ENCODE measurements around the gene PTPRG.

The PTPRG gene

DNA sequence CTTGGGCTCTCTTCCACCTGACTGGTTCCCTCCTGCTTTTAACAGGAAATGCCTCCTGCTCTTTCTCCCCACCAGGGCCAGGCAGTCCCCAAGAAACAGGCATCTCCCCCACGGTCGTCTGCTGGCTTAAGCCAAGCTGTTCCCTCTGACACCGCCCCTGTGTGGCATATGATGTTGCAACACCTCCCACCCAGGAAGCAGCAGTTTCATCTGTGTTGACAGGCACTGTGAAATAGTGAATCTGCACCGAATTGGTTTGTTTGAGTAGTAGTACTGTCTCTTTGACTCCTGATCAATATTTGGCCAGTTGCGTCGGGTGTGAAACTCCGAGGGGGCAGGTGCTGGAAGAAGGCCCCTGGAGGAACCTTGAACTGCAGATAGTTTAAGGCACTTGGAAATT is 623.2 kb downstream of the PTPRG start:
- H3K4me3 Mint-ChIP-seq, result no peak overlapping the region

DNA sequence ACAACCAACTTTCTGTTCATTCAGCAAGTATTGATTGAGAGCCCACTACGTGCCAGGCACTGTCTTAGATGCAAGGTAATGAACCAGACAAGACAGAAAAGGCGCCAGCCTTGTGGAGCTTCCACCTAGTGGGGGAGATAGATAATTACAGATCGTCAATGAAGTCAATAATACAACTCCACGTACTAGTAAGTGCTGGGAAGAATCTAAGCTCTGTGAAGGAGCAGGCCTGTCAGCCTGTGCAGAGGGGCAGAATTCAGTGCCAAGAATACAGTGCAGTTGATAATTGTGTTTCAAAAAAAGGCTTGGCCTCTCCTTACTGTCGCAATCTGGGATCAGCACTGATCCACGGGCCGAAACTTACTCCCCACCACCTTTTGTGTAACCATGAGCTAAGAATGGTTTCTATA is 625.7 kb downstream of the PTPRG start:
- Mint-ChIP-seq H3K4me1 (ENCODE audit: low read depth) (no peaks in the 10 kb centered on the region), H3K27me3 (no peaks in the 10 kb centered on the region), H3K9me3 (no peaks in the 10 kb centered on the region), H3K27ac (no peak overlapping the region), H3K4me3 (no peak overlapping the region), H3K36me3 (ENCODE audit: low read depth) (no peaks in the 10 kb centered on the region)

More for the DNA sequence above, 623.2 kb downstream of the PTPRG start:
- H3K36me3 Mint-ChIP-seq (ENCODE audit: low read depth), result no peaks in the 10 kb centered on the region
- no peak overlapping the region for H3K27ac Mint-ChIP-seq
- no peaks in the 10 kb centered on the region for H3K27me3 Mint-ChIP-seq
- H3K9me3 Mint-ChIP-seq, result no peaks in the 10 kb centered on the region
- no peaks in the 10 kb centered on the region for H3K4me1 Mint-ChIP-seq (ENCODE audit: low read depth)

DNA sequence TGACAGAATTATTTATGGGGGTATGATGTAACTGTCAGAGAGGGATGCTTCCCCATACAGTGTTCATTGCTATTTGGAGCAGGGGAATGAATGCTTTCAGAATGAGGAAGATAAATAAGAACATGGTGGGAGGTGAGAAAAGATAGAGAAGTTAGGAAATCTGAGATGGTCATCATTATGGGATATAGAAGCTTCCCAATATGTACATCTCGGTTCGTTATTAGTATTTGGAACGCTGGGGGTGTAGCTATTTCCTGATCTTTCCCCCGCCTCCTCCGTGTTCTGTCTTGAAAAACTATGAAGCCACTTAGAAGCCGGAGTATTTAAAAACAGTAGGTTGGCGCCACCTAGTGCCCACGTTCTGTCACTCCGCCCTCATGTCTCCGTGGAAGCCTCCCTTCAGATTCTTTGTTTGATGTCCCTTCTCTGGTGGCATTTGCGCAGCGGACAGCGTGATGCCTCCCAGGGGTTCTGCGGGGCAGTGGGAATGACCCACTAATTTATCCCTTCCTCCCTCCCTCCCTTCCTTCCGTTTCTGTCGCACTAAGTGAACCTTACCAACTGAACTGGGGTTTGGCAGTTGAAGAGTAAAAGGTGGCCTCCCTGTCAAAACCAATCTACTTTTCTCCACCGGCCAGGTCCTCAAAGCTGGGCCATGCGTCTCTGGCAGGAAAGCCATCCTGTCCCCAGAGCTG is 627.5 kb downstream of the PTPRG start:
- Mint-ChIP-seq H3K4me1 (ENCODE audit: low read depth) (no peaks in the 10 kb centered on the region), H3K36me3 (ENCODE audit: low read depth) (no peaks in the 10 kb centered on the region), H3K4me3 (no peak overlapping the region), H3K27ac (no peak overlapping the region), H3K27me3 (no peaks in the 10 kb centered on the region), H3K9me3 (no peaks in the 10 kb centered on the region)

DNA sequence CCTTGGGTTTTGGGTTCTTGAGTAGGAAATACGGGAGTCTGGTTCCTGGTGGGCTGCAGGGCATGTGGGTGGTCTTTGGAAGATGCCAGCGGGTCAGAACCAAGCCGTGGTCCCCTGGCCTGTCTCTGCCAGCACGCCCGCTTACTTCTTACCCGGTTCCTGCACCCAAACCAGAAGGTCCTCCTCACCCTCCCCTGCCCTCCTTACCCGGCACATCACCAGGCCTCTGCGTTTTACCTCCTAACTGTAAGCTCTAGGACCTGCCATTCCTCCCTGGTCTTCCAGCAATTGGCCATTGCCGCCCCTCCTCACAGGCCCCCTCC is 628.0 kb downstream of the PTPRG start:
- H3K36me3 Mint-ChIP-seq (ENCODE audit: low read depth), result no peaks in the 10 kb centered on the region
- no peaks in the 10 kb centered on the region for H3K4me1 Mint-ChIP-seq (ENCODE audit: low read depth)
- H3K9me3 Mint-ChIP-seq, result no peaks in the 10 kb centered on the region
- H3K27ac Mint-ChIP-seq, result no peak overlapping the region
- no peaks in the 10 kb centered on the region for H3K27me3 Mint-ChIP-seq
- no peak overlapping the region for H3K4me3 Mint-ChIP-seq

DNA sequence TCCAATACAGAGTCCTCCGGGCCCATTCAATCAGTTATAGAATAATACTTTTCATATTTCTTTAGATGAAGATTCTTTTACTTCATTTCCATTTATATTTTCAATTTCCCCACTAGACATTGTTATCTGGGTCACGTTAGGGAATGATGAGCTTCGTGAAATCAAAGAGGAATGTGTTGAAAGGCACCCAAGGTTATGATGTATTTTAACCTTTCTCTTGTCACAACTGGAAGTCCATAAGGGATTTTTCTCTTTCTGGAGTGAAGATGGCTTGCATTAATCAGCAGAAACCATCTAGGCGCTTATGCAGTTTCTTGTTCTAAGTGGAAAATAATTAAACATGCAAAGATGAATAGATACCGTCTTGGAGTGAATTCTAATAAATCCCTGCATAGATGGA is 631.5 kb downstream of the PTPRG start:
- Mint-ChIP-seq H3K4me3 (no peak overlapping the region), H3K36me3 (ENCODE audit: low read depth) (no peaks in the 10 kb centered on the region), H3K9me3 (no peaks in the 10 kb centered on the region), H3K27me3 (no peaks in the 10 kb centered on the region), H3K4me1 (ENCODE audit: low read depth) (no peaks in the 10 kb centered on the region), H3K27ac (no peak overlapping the region)

DNA sequence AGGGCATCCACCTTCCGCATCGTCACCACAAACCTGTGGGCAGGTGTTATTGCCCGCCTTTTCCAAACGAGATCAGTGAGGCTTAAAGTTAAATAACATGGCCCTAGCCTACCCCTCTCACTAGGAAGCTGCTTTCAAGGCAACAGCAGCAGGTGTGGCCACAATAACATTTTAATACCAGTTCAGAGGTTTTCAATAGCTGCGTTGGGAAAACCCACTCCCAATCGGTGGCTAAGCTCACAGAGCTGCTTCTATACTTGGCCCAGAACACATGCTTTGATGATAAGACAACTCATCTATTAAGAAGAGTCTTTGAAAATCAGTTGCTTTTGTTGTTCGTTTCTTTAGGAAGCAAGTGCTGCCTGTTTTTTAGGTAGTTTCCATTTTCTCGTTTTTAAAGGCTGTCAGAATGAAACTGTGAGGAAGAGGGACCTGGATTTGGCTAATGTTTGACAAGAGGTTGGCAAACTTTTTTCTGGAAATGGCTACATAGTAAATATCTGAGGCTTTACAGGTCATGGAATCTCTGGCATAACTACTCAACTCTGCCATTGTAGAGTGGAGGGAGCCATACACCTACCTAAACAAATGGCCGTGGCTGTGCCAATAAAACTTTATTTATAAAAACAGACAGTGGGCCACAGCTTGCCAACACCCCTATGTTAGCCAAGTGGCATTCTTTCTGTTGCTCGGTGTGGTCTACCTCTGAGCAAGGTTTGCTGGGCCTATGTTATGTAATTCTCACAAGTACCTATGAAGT is 632.4 kb downstream of the PTPRG start:
- no peak overlapping the region for H3K27ac Mint-ChIP-seq
- no peaks in the 10 kb centered on the region for H3K27me3 Mint-ChIP-seq
- no peaks in the 10 kb centered on the region for H3K36me3 Mint-ChIP-seq (ENCODE audit: low read depth)
- no peaks in the 10 kb centered on the region for H3K4me1 Mint-ChIP-seq (ENCODE audit: low read depth)
- H3K4me3 Mint-ChIP-seq, result no peak overlapping the region
- H3K9me3 Mint-ChIP-seq, result no peaks in the 10 kb centered on the region

DNA sequence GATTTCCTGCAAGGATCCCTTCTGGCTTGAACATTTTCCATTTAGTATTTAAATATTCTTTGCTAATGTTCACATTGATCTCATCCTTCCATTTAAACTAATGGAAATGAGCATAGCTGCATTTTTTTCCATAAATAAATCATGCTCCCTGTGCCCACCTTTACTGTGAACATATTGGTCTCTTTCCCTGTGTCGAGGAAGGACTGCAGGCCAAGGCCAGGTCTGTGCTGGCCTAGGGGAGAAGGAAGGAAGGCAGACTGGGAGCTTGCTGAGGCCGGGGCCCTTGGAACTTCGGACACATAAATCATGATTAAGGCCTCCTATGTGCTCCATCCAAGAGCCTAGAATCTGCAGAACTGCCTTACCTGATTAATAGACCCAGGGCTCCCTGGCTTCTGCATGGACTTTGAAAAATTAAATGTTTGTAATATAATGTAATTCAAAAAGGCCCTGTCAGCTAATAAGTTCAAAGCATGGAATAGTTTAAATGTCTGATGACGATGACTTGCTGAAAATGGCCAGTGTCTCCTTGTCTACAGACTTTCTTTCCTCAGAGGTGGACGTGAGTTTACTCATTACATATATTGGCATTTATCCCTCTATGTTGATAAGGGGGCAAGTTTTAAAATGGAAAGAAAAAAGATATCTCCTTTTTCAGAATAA is 636.1 kb downstream of the PTPRG start:
- Mint-ChIP-seq H3K9me3 (no peaks in the 10 kb centered on the region), H3K27ac (no peak overlapping the region), H3K4me3 (no peak overlapping the region), H3K27me3 (peaks cover 3% of the 10 kb centered on the region), H3K36me3 (ENCODE audit: low read depth) (no peaks in the 10 kb centered on the region), H3K4me1 (ENCODE audit: low read depth) (no peaks in the 10 kb centered on the region)

DNA sequence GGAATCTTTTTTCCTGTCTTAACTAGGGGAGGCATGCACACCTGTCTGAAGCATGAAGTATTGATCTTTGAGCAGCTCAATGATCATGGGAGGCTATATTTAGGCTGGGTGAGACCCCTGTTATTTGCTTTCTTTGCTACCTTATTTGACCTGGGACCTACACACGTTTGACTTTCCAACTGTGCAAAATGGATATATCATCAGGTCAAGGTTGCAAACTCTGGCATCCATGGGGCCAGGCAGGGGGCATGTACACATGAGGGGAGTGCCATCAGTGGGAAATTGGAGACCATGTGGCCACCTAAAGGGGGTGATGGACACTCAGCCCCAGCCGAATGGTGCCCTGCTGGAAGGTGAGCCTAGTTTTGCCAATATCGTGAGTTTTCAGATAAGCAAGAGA is 637.8 kb downstream of the PTPRG start:
- H3K9me3 Mint-ChIP-seq, result no peaks in the 10 kb centered on the region
- no peaks in the 10 kb centered on the region for H3K36me3 Mint-ChIP-seq (ENCODE audit: low read depth)
- H3K4me1 Mint-ChIP-seq (ENCODE audit: low read depth), result no peaks in the 10 kb centered on the region
- no peak overlapping the region for H3K27ac Mint-ChIP-seq
- peaks cover 3% of the 10 kb centered on the region for H3K27me3 Mint-ChIP-seq
- H3K4me3 Mint-ChIP-seq, result no peak overlapping the region

DNA sequence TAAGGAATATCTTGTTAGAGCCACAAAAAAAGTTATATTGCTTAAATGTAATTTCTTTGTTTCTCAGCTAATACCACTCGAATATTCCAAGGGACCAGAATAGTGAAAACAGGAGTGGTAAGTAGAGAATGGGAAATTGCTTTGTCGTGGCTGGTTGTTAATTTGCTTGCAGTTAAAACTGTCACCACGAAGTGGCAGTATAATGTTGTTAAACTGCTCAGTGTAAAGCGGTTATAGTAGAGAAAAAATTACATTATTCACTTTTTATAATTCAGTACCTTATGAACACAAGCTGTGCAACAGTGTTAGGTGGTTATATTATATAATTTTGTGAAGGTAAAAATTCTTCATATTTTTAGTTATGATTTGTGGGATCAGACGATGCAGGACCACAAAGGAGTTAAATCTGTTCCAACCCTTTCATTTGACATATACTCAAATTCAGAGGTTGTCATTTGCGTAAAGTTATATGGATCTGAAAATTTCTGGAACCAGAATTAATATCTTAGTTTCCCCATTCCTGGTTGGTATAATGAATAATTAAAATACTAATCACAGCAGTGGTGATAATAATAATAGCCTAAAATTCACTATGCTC is 640.2 kb downstream of the PTPRG start:
- no peaks in the 10 kb centered on the region for H3K9me3 Mint-ChIP-seq
- peaks cover 3% of the 10 kb centered on the region for H3K27me3 Mint-ChIP-seq
- H3K4me1 Mint-ChIP-seq (ENCODE audit: low read depth), result no peaks in the 10 kb centered on the region
- H3K4me3 Mint-ChIP-seq, result no peak overlapping the region
- no peaks in the 10 kb centered on the region for H3K36me3 Mint-ChIP-seq (ENCODE audit: low read depth)
- H3K27ac Mint-ChIP-seq, result no peak overlapping the region

DNA sequence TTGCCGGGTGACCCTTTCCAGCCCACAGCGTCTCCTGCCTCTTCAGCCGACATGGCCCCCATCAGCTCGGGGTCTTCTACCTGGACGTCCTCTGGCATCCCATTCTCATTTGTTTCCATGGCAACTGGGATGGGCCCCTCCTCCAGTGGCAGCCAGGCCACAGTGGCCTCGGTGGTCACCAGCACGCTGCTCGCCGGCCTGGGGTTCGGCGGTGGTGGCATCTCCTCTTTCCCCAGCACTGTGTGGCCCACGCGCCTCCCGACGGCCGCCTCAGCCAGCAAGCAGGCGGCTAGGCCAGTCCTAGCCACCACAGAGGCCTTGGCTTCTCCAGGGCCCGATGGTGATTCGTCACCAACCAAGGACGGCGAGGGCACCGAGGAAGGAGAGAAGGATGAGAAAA is 641.8 kb downstream of the PTPRG start:
- H3K4me1 Mint-ChIP-seq (ENCODE audit: low read depth), result no peaks in the 10 kb centered on the region
- no peaks in the 10 kb centered on the region for H3K36me3 Mint-ChIP-seq (ENCODE audit: low read depth)
- peaks cover 3% of the 10 kb centered on the region for H3K27me3 Mint-ChIP-seq
- no peak overlapping the region for H3K27ac Mint-ChIP-seq
- H3K9me3 Mint-ChIP-seq, result no peaks in the 10 kb centered on the region
- H3K4me3 Mint-ChIP-seq, result no peak overlapping the region

DNA sequence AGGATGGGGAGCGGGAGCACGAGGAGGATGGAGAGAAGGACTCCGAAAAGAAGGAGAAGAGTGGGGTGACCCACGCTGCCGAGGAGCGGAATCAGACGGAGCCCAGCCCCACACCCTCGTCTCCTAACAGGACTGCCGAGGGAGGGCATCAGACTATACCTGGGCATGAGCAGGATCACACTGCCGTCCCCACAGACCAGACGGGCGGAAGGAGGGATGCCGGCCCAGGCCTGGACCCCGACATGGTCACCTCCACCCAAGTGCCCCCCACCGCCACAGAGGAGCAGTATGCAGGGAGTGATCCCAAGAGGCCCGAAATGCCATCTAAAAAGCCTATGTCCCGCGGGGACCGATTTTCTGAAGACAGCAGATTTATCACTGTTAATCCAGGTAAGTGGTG is 642.2 kb downstream of the PTPRG start:
- H3K36me3 Mint-ChIP-seq (ENCODE audit: low read depth), result no peaks in the 10 kb centered on the region
- no peaks in the 10 kb centered on the region for H3K4me1 Mint-ChIP-seq (ENCODE audit: low read depth)
- H3K4me3 Mint-ChIP-seq, result no peak overlapping the region
- H3K27me3 Mint-ChIP-seq, result peaks cover 3% of the 10 kb centered on the region
- no peaks in the 10 kb centered on the region for H3K9me3 Mint-ChIP-seq
- no peak overlapping the region for H3K27ac Mint-ChIP-seq

DNA sequence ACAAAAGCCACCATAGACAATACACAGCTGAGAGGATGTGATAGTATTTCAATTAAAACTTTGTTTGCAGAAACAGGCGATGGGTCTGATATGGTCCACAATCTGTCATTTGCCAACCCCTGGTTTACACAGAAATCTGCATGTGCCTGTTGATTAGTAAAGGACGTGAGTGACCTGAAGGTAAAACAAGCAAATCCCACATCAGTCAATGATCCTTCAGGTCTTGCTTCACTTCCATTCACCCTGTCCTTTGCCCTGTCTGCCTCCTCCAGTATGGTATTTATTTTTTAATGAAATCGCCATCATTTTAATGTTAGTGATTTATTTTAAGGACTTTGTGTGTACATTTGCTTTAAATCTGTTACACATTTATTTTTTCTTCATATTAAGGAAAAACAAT is 645.8 kb downstream of the PTPRG start:
- H3K27me3 Mint-ChIP-seq, result no peaks in the 10 kb centered on the region
- H3K4me3 Mint-ChIP-seq, result no peak overlapping the region
- H3K27ac Mint-ChIP-seq, result no peak overlapping the region

DNA sequence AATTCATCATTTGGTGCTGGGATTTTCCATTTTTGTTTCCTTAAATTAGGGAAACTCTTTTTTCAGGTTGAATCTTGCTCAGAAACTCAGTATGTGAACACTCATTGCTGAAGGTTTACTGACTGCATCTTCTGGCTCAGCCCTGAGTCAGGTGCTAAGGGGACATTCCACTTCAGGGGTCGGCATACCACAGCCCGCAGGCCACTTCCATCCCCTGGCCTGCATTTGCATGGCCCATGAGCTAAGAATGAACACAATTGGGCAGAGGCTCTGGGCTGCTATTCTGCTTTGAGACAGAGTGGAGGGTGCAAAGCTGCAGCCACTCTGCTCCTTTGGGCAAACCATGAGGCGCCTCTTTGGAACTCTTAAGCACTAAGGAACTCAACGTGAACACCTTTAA is 647.0 kb downstream of the PTPRG start:
- Mint-ChIP-seq H3K4me1 (ENCODE audit: low read depth) (no peaks in the 10 kb centered on the region), H3K4me3 (no peak overlapping the region), H3K36me3 (ENCODE audit: low read depth) (no peaks in the 10 kb centered on the region), H3K27me3 (no peaks in the 10 kb centered on the region), H3K27ac (no peak overlapping the region), H3K9me3 (no peaks in the 10 kb centered on the region)

More for the DNA sequence above, 645.8 kb downstream of the PTPRG start:
- H3K4me1 Mint-ChIP-seq (ENCODE audit: low read depth), result no peaks in the 10 kb centered on the region
- no peaks in the 10 kb centered on the region for H3K9me3 Mint-ChIP-seq
- no peaks in the 10 kb centered on the region for H3K36me3 Mint-ChIP-seq (ENCODE audit: low read depth)

DNA sequence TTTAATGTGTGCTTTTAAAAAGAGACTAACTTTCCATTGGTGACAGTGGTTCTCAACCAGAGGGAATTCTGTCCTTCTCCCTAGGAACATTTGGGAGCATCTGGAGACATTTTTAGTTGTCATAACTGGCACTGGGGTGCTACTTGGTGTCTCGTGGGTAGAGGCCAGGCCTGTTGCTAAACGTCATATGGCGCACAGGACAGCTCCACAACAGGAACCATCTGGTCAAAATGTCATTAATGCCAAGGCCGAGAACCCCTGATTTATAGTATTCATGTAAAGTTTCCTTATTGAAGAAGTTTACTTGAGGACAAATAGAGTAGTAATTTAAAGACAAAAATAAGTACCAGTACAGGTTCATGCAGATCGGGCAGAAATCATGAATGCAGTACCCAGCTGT is 647.7 kb downstream of the PTPRG start:
- H3K4me1 Mint-ChIP-seq (ENCODE audit: low read depth), result no peaks in the 10 kb centered on the region
- H3K4me3 Mint-ChIP-seq, result no peak overlapping the region
- no peaks in the 10 kb centered on the region for H3K27me3 Mint-ChIP-seq
- no peaks in the 10 kb centered on the region for H3K9me3 Mint-ChIP-seq
- H3K36me3 Mint-ChIP-seq (ENCODE audit: low read depth), result no peaks in the 10 kb centered on the region
- no peak overlapping the region for H3K27ac Mint-ChIP-seq

DNA sequence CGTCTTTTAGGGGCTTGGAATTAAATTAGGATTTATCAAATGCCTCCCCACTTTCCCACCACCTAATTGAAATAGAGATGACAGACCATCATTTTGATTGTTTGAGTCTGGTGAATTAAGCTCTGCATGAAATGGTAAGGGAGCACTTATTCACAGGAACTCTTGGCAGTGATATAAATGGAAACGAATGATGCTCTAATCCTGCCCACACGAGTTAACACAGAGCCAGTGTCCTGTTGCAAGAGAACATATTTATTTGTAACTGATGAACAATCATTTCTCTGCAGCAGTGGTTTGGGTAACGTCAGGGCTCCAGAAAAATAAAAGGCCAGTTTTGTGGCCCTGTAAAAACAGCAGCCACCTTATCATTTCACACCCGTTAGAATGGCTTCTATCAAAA is 648.6 kb downstream of the PTPRG start:
- Mint-ChIP-seq H3K4me3 (no peak overlapping the region), H3K27me3 (no peaks in the 10 kb centered on the region), H3K27ac (no peak overlapping the region), H3K36me3 (ENCODE audit: low read depth) (no peaks in the 10 kb centered on the region), H3K4me1 (ENCODE audit: low read depth) (no peaks in the 10 kb centered on the region), H3K9me3 (no peaks in the 10 kb centered on the region)
